HG02938 (cell line): Measurements from ENCODE around the gene ACOX3.
A peak's percentile ranks its signal among the peaks of the same experiment; 100 is the strongest.
"Not testable (repeated sequence)": the region's sequence is repeated elsewhere in the genome, so short reads cannot be mapped to it uniquely, and the experiment has no call there.

Source experiments
- ATAC-seq: cut with Tn5 transposase; IDR thresholded peaks from one replicate; pipeline ENCODE4 v1.9.1; 2021; ENCODE audit warnings: mild to moderate bottlenecking, moderate library complexity; ENCODE audit not compliant: unreplicated experiment

ACOX3 gene

DNA sequence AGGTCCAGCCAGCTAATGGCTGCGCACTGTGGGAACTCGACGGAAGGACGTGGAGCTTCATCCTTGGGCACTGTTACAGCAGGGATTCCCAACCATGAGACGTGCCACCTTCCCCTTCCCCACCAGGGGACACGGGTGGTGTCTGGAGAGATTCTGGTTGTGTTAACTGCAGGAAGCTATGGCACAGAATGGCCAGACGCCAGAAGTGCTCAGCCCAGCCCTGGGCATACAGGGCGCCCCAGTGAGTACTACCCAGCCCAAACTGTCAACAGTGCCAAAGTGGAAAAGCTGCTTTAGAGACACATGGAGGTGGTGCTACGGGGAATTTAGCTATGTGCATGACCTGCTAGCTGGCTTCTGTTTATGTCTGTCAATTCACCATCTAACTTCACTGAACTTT, 32.8 kb downstream of the ACOX3 start:
- no peak for ATAC-seq

DNA sequence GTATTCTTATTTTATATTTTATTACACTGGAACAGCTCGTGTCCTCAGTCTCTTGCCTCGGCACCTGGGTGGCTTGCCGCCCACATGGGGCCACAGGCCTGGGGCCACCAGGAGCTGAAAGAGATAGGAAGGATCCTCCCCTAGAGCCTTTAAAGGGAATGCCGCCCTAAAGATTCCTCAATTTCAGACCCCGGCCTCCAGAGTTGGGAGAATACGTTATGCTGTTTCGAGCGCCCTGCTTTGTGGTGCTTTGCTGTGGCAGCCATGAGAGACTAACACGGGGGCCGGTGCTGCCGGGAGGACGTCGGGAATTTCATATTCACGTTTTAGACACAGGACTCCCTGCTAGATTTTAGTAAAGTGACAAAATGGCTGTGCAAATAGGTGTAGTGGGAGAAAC, 33.2 kb downstream of the ACOX3 start:
- no peak for ATAC-seq

DNA sequence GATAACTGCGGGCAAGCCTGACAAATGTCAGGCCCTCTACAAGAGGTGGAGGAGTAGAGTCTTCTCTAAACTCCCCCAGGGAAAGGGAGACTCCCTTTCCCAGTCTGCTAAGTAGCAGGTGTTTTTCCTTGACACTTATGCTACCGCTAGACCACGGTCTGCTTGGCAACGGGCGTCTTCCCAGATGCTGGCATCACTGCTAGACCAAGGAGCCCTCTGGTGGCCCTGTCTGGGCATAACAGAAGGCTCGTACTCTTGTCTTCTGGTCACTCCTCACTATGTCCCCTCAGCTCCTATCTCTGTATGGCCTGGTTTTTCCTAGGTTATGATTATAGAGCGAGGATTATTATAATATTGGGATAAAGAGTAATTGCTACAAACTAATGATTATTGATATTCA, 33.6 kb downstream of the ACOX3 start:
- ATAC-seq = not testable (repeated sequence)

DNA sequence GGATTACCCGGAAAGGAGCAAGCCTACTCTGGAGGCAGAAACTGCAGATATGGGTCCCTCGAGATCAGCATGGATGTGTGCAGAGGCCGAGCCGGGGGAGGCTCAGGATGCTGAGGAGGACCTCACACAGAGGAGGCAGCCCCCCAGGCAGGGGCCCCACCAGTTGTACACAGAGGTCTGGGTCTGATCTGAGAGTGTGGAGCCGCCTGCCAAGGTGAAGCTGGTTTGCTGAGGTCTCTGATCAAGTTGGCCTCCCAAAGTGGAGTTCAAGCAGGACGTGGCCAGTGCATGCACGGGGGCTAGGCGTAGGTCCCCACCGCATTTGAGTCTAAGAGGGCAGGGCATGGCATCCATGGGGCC, 35.0 kb downstream of the ACOX3 start:
- no peak for ATAC-seq

DNA sequence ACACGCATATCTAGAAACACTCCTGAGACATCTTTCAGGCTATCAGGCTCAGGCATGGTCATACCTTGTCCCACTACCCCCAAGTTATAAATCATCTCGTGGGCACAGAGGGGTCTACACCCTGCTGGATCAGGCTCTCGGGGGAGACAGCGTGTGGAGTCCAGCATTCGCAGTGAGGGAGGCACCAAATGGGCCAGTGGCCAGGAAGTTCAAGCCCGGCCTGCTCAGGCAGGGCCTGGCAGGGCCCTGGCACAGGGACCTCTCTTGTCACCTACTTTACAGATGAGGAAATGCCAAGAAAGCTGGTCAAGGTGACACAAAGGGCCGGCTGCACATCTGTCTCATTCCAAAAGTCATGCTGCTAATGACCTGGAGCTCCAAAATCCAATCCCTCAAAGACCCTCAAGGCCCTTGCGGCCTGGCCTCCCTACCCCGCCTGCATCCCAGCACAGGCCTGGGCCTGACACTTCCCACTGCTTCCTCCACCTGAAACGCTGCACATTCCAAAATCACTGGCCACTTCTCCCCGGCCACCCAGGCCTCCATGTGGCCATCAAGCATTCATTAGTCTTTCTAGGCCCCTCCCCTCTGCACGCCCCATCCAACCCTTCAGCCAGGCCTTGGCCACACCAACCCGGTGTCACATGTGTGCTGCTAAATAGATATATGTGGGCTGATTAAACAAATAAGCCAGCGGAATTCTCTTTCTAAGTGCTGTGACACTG, 35.6 kb downstream of the ACOX3 start:
- no peak for ATAC-seq

DNA sequence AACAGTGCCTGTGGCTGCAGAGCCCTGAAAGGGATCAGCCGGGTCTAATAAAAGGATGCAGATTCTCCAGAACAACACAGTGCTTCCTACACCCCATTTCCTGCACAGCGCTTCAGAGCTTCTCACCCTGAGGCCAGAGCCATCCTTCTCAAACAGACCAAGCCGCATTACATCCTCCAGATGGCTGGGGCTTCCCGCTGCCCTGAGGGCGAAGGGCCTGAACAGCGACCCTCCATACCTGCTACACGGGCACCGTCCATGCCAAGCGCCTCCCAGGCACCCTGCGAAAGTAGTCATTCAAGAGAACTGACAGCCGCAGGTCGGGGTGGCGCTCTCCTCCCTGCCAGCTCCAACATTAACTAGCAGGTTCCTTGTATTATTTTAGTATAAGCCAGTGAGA, 36.5 kb downstream of the ACOX3 start:
- no peak for ATAC-seq

DNA sequence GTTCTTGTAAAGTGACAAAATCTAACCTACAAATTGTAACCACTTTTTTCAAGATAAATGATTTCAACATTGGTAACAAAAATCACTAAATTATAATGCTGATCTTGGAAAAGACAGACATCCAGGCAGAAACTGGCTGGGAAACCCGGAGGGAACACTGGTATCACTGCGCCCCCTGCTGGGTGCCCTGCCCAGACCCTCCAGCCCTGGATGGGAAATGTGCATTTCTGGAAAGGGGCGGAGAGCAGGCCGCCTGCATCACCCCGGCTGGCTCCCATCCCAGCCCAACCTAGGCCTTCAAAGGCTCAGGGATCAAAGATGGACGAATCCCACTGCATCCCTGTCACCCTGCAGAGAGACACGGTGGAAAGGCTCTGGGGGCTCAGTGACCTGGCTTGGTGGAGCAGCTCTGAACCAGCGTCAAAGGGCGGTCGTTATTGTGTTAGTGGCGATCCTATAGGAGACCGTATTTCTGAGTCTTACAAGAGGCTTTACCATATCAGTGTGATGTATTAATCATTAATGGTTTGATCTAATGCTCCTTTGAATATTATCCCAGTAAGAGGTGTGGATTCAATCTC, 37.3 kb downstream of the ACOX3 start:
- no peak for ATAC-seq

DNA sequence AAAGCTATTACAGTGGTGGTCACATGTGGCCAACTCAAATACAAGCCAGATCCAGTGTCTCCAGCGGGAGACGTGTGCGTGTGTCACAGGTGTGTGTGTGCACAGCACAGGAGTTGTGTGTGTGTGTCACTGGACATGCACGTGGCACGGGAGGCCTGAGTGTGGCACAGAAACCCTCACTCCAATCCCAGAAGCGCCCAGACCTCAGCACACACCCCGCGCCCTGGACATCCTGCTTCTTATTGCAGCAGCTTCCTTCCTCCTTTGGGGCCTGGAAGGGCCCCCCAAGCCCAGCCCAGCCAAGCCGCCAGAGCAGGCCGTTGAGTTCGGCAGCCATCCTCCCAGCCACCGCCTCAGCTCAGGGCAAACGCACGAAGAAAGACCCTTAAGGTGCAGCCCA, 37.9 kb downstream of the ACOX3 start:
- ATAC-seq = no peak

DNA sequence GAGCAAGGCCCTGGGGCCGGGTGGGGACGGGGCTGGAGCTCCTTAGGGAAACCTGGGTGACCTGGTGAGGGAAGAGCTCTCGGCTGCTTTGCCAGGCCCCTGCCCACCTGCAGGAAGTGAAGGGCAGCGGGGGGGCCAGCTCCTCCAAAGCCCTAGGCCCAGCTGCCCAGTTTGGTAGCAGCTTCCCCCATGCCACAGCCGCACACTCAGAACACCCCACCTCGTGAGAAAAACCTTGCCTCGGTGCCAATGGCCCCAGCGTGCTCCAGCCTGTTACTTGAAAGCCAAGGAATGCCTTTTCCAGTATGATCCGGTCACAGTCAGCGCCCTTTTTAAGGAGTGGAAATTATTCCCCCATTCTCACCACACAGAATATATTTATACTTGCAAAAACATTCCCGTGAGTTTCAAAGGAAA, 38.3 kb downstream of the ACOX3 start:
- ATAC-seq = no peak

DNA sequence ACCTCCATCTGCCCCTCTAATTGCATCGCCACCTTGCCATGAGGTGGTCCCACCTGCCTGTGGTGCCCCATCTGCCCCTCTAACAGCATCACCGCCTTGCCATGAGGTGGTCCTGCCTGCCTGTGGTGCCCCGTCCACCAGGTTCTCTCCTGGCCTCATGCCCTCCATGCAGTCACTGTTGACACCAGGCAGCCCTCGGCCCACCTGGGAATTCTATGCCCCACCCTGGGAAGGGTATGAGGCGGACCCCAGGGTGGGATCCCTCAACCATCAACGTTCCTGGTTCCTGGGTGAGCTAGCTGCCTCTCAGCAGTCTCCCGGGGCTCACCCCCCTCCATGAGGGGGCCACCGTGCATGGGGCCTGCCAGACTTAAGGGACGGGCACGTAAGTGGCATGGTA, 38.9 kb downstream of the ACOX3 start:
- ATAC-seq = no peak

DNA sequence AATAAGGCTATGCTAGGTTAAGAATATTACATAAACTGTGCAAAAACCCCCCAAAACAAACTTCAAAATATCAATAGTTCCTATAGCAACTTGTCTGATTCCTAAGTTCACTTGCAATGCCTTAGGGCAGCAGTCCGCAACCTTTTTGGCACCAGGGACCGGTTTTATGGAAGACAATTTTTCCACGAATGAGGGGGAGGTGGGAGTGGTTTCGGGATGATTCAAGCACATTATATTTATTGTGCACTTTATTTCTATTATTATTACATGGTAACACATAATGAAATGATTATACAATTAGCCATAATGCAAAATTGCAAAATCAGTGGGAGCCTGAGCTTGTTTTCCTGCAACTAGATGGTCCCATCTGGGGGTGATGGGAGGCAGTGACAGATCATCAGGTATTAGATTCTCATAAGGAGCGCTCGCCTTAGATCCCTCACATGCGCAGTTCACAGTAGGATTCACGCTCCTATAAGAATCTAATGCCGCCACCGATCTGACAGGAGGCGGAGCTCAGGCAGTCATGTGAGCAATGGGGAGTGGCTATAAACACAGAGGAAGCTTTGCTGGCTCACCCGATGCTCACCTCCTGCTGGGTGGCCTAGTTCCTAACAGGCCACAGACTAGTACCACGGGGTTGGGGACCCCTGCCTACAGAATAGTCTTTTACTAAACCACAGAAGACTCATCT, 39.7 kb downstream of the ACOX3 start:
- no peak for ATAC-seq

DNA sequence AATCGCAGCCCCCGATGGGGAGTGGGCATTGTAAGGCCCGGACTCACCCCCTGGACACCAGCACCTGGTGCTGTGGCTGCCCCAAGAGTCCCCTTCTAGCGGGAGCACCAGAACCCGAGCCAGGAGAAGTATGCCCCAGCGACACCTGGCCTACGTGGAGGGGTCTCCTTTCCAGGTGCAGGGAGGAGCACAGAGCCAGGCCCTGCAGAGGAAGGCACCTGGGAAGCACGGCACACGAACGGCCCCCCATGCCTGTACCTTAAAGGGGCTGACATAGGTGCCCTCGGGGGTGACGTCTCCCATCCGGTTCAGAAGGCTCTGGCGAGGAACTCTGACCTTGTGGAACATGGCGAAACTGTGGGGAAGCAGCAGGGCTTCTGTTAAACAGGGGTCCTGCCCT, 41.2 kb downstream of the ACOX3 start:
- ATAC-seq = no peak

DNA sequence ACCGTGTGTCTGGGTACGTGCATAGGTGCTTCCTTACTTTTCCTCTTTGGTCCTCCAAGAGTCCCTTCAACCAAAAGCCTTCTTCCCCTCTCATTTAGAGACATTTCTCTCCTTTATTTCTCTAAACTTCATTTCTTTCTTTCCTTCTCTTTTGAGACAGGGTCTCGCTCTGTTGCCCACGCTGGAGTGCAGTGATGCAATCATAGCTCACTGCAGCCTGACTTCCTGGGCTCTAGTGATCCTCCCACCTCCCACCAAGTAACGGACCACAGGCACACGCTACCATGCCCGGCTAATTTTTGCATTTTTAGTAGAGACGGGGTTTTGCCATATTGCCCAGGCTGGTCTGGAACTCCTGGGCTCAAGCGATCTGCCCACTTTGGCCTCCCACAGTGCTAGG, 42.2 kb downstream of the ACOX3 start:
- ATAC-seq = no peak

DNA sequence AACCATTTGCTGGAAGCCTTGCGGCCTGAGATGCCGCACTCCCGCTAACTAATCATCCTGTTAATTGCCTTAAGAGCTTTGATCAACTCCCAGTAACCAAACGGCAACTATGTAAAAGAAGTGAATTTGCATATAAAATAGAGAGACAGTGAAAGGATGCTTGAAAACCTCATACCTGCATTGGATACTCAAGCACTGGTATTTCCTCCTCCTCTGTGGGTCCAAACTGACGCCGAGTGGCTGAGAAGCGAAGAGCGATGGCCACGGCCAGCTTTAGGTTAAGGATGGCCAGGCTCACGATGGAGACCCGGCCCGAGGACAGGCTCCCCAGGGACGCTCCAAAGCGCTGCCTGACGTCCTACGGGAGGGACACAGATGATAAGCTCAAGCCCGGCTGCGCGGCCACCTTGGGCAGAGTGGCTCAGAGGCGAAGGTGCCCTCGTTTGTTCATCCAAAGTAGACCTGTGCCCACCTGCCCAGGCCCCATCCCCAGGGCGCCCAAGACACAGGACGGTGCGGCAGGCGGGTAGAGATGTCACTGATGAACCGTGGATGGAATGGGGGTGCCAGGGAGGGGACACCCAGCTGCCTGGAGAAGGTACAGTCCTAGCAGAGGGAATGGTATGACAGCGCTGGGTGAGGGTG, 43.6 kb downstream of the ACOX3 start:
- ATAC-seq = no peak

DNA sequence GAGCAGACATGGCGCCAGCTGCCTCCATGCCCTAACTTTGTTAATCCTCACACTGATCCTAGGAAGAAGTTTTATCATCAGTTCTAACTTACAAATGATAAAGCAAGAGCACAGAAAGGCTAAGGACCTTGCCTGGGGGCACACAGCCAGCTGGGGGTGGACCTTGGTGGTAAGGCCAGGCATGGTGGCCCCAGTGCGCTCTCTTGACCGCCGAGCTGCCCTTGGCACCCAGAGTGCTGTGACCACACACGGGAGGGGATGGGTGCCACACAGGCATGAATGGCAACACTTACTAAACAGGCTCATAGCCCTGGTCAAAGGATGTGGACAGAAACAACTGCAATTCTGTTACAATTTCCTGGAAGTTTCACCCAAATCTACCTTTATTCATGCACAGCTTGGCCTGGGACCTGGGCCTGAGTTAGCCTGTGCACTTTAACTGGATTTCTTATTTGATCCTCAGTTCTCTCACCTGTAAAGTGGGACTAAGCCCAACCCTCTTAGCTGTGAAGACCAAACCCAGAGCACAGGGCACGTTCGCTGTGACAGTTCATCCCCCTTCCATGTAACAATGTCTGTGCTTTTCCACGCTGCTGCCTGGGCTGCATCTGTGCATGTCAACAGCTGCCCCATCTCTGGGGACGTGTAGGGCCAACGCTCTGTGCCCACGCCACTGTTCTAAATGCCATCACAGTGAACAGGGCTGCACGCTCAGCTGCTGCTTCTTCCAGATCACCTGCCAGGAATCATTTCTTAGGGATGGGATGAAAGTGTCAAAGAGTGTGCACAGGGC, 44.8 kb downstream of the ACOX3 start:
- ATAC-seq = no peak

DNA sequence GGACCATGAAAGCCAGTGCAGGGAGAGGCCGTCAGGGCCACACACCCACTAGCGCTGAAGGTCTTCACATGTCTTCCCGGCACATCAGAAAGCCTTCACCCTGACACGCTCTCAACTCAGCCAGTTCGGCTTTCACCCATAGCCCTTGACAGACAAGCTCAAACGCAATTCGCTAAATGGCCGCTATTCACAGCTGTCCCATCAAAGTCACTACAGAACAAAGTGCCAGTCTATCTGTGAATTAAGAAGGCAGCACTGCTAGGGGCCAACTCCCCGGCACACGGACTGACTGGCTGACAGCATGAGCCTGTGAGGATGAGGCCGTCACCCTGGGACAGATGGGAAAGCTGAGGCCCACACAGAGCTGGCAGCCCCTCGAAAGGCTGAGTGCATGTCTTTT, 45.7 kb downstream of the ACOX3 start:
- ATAC-seq = no peak

DNA sequence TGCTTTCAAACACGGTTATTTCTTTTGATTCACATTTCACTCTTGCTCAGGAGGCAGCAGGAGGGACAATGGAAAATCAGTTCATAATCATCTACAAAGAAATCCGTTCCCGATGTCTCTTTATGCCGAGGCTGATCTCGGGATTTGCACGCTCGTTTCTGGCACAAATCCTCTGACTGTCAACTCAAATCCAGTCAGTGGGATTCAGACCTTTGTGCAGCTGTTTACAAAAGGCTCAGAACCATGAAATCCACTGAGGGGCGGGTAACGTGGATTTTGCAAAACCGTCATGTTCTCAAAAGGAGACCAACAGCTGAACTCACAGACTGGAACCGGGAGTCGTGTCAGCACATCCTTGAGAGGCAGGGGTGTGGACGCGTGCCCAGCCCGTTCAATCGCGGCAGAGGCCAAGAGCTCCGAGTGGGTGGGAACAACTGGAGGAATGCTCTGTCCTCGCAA, 46.4 kb downstream of the ACOX3 start:
- ATAC-seq = no peak

DNA sequence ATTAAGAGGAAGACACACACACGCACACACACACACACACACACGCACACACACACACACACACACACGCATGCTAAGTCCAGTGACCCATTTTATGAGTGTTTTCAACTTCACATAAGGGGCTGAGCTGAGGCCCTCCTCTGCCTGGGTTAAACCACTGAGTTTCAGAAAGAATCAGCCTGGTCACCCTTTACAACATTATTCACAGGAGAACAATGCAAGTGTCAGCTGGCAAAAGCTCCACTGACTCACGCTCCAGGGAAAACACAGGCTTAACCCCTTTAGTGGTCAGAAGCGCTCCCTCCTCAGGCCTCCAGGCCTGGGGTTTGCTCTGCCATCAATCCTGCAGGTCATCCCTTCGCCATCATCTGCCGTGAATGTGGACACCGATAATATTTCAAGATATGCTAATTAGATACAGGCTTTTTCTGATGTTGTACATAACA, 46.9 kb downstream of the ACOX3 start:
- no peak for ATAC-seq

DNA sequence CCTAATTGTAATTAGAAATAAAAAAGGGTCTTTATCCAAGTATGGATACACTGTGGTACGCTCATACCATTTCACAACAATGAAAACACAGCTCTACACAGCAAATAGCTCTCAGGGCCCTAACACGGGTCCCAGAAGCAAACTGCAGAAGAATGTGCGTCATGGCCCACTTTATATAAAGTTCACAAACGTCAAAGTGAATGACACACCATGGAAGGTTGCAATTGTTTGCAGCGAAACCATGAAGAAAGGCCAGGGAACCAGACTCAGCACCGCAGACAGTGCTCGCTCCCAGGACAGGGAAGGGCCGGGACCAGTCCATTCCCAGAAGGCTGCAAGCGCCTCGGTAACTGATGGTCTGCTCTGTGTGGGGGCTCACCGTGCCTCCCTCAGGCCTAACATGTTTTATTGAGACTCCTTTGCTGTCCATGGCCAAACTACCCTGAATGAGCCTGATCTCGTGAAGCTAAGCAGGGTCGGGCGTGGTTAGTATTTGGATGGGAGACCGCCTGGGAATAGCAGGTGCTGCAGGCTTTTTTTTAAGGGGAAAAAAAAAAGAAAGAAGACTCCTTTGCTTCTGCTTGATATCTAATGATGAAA, 47.8 kb downstream of the ACOX3 start:
- ATAC-seq = no peak

DNA sequence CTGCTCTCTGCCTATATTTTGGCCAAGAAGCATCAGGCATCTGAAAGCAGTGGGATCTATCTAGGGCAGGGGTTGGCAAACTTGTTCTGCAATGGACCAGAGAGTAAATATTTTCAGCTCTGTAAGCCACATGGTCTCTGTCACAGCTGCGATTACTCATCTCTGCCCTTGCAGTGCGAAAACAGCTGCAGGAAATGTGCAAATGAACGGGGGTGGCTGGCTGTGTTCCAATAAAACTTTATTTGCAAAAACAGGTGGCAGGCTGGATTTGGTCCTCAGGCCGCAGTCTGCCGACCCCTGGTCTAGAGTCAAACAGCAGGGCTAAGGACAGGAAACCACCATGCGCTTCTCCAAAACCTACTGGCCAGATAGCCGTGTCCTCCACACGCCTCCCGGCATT, 48.6 kb downstream of the ACOX3 start:
- peak; percentile 84 for ATAC-seq

DNA sequence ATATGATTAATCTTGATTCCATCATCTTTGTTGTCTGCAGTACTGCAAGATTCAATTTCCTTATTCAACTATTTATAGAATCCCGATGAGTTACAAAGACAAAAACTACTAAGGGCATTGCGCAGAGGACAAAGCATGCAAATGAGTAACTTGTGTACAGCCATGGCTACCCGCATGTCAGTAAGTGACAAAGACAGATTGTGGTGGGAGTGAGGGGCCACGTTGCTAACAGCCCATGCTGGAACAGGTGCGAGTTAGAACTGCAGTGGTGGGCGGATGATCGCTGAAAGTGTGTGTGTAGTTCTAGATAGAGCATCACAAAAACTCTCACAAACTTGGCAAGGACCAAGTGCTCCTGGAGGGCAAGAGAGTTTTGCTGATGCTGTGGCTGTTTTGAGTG, 49.5 kb downstream of the ACOX3 start:
- no peak for ATAC-seq
